SH-SY5Y (cell line): ENCODE data around the gene OR2S2.

Experiments
- GATA2 ChIP-seq: IDR thresholded peaks from 2 replicates; pipeline ENCODE4 v1.6.1; 2011; ENCODE audit warnings: mild to moderate bottlenecking, low read depth, low read length
- GATA3 ChIP-seq: IDR thresholded peaks from 2 replicates; pipeline ENCODE4 v1.6.1; 2011; ENCODE audit warnings: low read depth, mild to moderate bottlenecking, low read length, moderate library complexity

The OR2S2 gene

GRCh38 chr9:35958104-35958837, at the start of gene OR2S2:
TSS of gene OR2S2 (minus strand) at chr9:35958154. CDS start at chr9:35958098, 56 bp downstream.
- TF ChIP-seq GATA2 = no peak
- TF ChIP-seq GATA3 = no peak

- TF ChIP-seq GATA2 (no peak), GATA3 (no peak)
Measured at GRCh38 chr9:36007316-36007708, 49.4 kb upstream of the OR2S2 start.

- TF ChIP-seq GATA2 (no peak), GATA3 (no peak)
Measured at GRCh38 chr9:36006549-36007315, 48.8 kb upstream of the OR2S2 start.

GRCh38 chr9:36005891-36006290, 47.9 kb upstream of the OR2S2 start:
- TF ChIP-seq GATA2 = no peak
- no peak for TF ChIP-seq GATA3

GRCh38 chr9:35998333-35998732, 40.4 kb upstream of the OR2S2 start:
- no peak for TF ChIP-seq GATA3
- no peak for TF ChIP-seq GATA2

- TF ChIP-seq GATA3 = no peak
- no peak for TF ChIP-seq GATA2
Measured at GRCh38 chr9:35996358-35996970, 38.5 kb upstream of the OR2S2 start.

- TF ChIP-seq GATA2 (no peak), GATA3 (no peak)
Measured at GRCh38 chr9:35994959-35995358, 37.0 kb upstream of the OR2S2 start.

- TF ChIP-seq GATA3 (no peak), GATA2 (no peak)
Measured at GRCh38 chr9:35993976-35994720, 36.2 kb upstream of the OR2S2 start.

- TF ChIP-seq GATA2 = no peak
- TF ChIP-seq GATA3 = no peak
Measured at GRCh38 chr9:35990155-35990554, 32.2 kb upstream of the OR2S2 start.

GRCh38 chr9:35984021-35984420, 26.1 kb upstream of the OR2S2 start:
- TF ChIP-seq GATA3 = no peak
- TF ChIP-seq GATA2 = no peak

- no peak for TF ChIP-seq GATA2
- TF ChIP-seq GATA3 = no peak
Measured at GRCh38 chr9:35981699-35982098, 23.7 kb upstream of the OR2S2 start.

- TF ChIP-seq GATA2 (no peak), GATA3 (no peak)
Measured at GRCh38 chr9:35980289-35981011, 22.5 kb upstream of the OR2S2 start.

GRCh38 chr9:35978792-35979191, 20.8 kb upstream of the OR2S2 start:
- TF ChIP-seq GATA2 = no peak
- TF ChIP-seq GATA3 = no peak
